LHCN-M2 (cell line): ENCODE measurements around the gene RPS27A. TPM values are rescaled to one million over a fixed set of nuclear protein-coding genes. Genes with fewer than 3 reads are reported as not detected.
"Not testable (repeated sequence)": the region's sequence is repeated elsewhere in the genome, so short reads cannot be mapped to it uniquely, and the experiment has no call there.

Experiments used
- DNase-seq: peaks from one replicate; pipeline ENCODE4 v3.0.0-alpha.2; 2012; ENCODE audit warnings: low read depth
- total RNA-seq: library from RNA; depleted of rRNA; stranded (reverse); fragments of >200 nt; gene quantifications from 2 replicates; pipeline ENCODE4 v1.2.3, GENCODE V29; 2014

RPS27A gene
- total RNA-seq, 1 experiment from 2014 or later = 1,153 TPM

DNA sequence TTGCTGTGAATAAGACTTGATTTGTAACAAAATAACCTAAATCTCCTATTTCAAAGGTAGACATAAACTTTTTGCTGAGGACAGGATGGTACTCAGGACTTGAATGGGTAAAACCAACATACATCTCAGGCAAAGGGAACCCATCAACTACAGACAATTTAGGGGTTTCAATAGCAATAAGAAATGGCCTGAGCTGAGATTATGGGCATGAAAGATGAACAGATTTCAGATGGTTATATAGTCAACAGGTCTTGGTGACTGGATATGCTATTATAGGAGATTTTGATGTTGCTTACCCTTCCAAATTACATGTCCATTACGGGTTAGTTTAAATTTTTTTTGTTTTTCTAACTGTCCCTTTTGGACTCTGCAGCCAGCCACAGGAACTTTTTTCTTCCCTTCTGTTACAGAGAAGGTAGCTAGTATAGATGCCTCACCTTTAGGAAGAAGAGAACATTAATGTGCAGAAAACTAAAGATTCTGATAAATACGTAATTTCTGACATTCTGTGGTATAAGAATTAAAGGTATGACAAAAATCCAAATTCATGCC is 4.6 kb downstream of the RPS27A start:
- DNase-seq = no peak

GRCh38 chr2:55239656-55240222 is 7.3 kb downstream of the RPS27A start:
- no peak for DNase-seq

- not testable (repeated sequence) for DNase-seq
These were observed 9.1 kb downstream of the RPS27A start for GRCh38 chr2:55241582-55241981.

DNA sequence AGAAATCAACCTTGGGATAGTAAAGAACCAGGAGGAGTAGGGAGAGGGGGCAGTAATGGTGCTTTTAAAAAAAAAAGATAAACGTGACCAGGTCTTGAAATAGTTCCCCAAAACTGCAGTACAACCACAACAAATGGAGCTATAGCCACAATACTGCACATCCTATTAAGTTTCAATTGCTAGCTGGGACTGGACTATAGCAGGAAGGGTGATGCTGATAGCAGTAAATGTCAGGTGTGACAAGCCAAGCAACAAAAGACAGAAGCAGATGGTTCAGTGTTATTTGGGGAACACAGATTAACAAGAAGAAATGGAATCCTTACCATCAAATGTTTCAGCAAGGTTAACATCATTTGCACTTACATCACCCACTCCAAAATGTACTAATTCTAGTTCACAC is 10.1 kb downstream of the RPS27A start:
- DNase-seq = no peak

- no peak for DNase-seq
These were observed 12.9 kb downstream of the RPS27A start for GRCh38 chr2:55245411-55245810.

DNA sequence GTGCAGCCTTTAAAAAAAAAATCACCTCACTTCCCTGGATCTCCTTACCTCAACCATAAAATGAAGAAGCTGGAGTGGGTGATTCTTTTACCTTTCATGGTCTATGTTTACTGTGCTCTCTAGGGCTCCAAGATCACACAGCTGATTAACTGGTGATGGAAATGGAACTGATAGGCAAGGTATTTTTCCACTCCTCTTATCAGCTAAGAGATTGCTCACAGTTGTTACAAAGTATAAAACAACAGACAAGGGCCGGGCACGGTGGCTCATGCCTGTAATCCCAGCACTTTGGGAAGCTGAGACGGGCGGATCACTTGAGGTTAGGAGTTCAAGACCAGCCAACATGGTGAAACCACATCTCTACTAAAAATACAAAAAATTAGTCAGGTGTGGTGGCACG is 14.5 kb downstream of the RPS27A start:
- DNase-seq = no peak

GRCh38 chr2:55252832-55253231 is 20.3 kb downstream of the RPS27A start:
- DNase-seq = no peak

GRCh38 chr2:55259586-55259985 is 27.1 kb downstream of the RPS27A start:
- DNase-seq = not testable (repeated sequence)

DNA sequence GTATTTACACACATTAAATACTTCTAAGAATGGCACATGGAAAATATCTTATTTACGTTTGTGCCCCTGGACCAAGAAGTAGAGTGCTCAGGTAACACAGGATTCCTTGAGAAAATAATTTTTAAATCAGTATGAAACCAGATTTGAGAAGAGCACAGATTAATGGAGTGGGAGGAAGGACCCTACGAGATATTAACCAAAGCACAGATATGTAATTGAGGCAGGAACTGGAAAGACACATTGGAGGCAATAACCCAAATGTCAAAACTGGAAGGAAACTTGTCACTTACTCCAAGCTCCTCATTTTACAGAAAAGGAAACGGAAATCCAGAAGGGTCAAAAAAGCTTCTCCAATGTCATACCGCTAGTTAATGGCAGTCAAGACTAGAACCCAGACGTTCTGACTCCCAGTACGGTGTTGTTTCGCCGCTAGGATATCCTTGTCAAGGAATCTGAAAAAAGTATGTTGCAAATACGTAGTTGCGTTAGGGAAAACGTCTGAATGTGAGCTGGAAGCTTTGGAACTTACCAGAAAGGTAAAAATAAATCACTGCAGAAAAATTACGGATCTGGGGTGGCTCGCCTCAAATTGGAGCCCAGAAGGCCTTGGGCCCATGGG is 35.9 kb downstream of the RPS27A start:
- no peak for DNase-seq

- DNase-seq = peak; percentile 92
These were observed 36.6 kb downstream of the RPS27A start, which contains the start of gene MTIF2 for GRCh38 chr2:55268907-55269644. TSS of gene MTIF2 (minus strand) at chr2:55269231. CDS start at chr2:55263858, 5,373 bp downstream.

DNA sequence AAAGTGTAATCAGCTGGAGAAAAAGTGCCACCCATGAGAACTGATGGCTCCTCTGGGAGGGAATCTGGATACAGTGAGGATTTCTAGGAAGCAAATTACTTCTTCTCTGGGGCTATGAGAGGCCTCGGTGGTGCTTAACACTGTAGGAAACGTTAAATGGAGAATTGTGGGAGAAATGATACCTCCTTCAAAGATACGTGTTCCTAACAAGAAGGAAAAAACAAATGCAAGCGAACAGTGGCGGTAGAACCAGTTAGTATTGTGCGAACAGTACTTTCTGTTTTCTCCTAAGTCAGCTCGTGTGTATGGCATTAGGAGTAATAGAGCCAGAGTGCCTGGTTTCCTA is 37.1 kb downstream of the RPS27A start:
- peak; percentile 18 for DNase-seq

- DNase-seq = not testable (repeated sequence)
These were observed 41.9 kb downstream of the RPS27A start for GRCh38 chr2:55274346-55274745.

DNA sequence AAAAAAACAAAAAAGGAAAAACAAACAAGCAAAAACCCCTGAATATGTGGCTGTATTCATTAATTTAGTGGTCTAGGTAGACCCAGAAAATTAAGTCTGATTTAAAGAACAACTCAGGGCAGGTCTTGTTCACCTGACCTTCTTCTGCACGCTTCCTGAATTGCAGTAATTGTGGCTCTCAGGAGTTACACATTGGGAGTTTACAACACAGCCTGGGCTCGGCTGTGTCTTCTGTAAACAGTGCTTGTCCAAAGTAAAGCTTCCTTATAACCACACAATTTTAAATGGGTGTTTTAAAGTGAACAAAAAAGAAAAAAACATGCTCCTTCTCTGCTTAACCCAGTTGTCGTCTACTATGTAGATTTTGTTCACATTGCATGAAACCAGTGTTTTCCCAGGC is 44.8 kb downstream of the RPS27A start:
- DNase-seq = no peak

- DNase-seq = not testable (repeated sequence)
These were observed 46.8 kb downstream of the RPS27A start for GRCh38 chr2:55279214-55279835.

GRCh38 chr2:55279859-55280424 is 47.5 kb downstream of the RPS27A start:
- not testable (repeated sequence) for DNase-seq

DNA sequence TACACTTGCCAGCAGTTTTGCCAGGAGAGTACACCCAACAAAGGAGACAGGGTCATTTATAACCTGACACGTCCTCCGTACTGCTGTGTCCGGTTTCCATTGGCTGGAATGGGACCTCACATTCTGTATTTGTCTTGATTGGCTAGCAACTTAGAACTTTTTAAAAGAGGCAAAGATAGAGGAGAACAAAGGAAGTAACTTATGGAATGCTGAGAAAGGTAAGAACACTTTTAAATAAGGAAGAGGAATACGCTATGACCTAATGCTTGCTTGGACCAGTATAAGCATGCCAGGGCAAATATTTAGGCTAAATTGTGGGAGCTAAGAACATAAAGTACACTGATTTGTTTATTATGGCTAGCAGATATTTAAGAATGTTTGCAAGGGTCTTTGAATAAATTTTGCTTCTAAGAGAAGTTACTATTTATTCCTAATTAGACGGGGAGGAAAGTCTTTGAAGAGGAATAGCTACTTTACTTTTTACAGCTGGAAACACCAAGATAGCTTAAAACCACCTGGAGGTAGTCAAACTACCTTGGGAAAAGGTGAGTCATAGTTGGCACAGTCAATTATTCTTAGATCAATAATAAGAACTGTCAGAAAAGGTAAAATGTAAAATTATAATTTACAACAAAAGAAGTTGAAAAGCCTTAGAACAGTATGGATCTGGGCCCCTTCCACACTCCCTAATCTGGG is 48.5 kb downstream of the RPS27A start:
- not testable (repeated sequence) for DNase-seq

DNA sequence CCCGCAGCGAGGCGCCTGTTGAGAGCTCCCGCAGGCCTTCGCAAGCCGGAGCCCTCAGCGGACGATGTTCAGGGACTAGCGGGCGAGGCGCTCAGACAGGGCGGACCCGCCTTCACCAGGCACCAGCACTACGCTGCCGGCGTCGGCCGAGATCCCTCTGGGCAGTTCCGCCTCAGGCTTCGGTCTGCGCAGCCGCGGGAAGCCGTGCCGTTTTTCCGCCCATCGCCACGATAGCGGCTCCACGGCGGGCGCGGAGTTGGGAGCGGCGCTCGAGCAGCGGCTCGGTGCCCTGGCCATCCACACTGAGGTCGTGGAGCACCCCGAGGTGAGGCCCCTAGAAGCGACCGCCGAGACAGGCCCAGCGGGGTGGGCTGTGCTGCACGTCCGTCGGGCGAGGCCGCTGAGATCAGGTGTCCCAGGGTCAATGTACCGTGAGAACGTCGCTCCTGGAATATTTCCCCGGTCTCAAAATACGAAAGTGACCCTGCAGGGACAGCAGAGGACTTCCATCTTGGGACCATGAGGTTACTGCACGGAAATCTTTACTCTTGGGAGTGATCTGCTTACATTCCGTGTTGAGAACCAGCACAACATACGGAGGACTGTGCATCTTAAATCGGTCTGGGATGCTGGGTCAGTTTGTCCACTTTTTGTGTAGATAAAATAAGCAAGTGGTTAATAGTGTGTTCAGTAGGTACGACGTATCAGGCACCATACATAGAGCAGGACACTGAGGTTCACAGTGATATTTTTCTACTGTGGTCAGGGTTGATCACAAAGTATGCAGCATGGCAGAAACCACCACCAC is 49.8 kb downstream of the RPS27A start:
- DNase-seq = peak; percentile 72

- no peak for DNase-seq
These were observed 50.6 kb downstream of the RPS27A start for GRCh38 chr2:55283083-55283482.
